ENCODE results near the gene NMT1.
A peak's percentile ranks its signal among the peaks of the same experiment; 100 is the strongest.

The NMT1 gene

DNA sequence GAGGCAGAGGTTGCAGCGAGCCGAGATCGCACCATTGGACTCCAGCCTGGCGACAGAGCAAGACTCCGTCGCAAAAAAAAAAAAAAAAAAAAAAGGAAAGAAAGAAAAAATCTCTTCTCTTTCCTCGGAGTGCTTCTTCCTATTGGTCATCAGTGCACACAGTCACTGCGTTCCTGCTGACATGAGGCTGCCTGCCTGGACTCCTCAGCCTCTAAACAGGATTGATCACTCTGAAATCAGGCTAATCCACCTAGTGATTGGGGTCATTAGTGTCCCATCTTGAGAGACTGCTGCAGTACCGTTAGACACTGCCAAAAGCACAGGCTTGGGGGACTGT lies 40.4 kb downstream of the NMT1 start:
- DNase-seq: peak in 1 of 10 donors; percentile 40
- intact Hi-C loops (cut with DNase I): no loop called here

- peak in 1 of 10 donors; percentile 80 for DNase-seq
These were observed 41.0 kb downstream of the NMT1 start for GRCh38 chr17:45101883-45102811.

GRCh38 chr17:45102856-45103255 lies 41.7 kb downstream of the NMT1 start:
- intact Hi-C loops (cut with DNase I): no loop called here

More at GRCh38 chr17:45101883-45102811, 41.0 kb downstream of the NMT1 start:
- intact Hi-C loops (cut with DNase I): no loop called here

DNA sequence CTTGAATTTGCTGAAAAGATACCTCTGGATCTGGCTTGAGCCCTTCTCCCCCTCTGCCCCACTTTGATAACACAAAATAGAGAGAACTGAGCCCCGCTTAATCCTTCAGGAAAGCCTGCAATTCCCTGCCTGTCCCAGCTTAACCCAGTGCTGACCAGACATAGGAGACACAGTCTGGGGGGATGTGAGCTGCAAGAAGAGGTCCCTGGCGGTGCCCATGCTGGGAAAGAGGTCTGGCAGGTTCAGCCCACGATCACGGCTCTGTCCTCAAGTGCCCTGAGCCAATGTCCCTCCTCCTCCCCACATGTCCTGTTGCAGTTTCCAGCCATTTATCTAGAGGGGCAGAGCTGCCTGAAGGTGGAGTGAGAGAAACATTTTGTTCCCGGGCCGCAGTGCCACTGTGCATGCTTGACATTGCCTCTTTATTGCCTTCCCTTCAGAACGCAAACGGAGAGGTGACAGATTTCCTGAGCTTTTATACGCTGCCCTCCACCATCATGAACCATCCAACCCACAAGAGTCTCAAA lies 42.2 kb downstream of the NMT1 start:
- DNase-seq: no peak
- intact Hi-C loops (cut with DNase I): no loop called here

More at GRCh38 chr17:45102856-45103255, 41.7 kb downstream of the NMT1 start:
- DNase-seq: no peak

DNA sequence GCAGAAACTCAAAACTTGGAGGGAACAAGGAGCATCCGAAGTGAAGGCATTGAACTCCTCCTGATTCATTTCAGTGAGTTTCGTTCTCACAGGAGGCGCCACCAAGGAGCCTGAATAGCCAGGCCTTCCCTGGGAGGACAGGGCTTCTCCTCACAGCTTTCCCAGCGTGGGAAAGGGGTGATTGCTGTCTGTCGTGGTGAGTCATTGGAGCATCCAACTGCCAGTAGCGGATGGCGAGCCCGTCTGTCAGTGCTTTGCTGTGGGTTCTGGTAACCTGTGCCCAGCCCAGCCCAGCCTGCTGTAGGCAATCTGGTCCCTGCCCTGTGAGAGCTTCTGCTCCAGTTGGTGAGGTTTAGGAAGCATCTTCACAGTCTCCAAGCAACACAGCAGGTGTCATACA lies 42.9 kb downstream of the NMT1 start:
- peak in 3 of 10 donors; percentile 9 to 92 (median 55) for DNase-seq
- intact Hi-C loops (cut with DNase I): no loop called here

- intact Hi-C loops (cut with DNase I): no loop called here
- DNase-seq: peak in 1 of 10 donors; percentile 70
These were observed 43.4 kb downstream of the NMT1 start for GRCh38 chr17:45104497-45104896.

GRCh38 chr17:45104907-45105624 lies 43.9 kb downstream of the NMT1 start:
- DNase-seq: no peak
- intact Hi-C loops (cut with DNase I): no loop called here

GRCh38 chr17:45106096-45106495 lies 45.0 kb downstream of the NMT1 start:
- intact Hi-C loops (cut with DNase I): no loop called here
- DNase-seq: no peak

- DNase-seq: no peak
- intact Hi-C loops (cut with DNase I): no loop called here
These were observed 45.5 kb downstream of the NMT1 start for GRCh38 chr17:45106582-45106981.

GRCh38 chr17:45107293-45108010 lies 46.3 kb downstream of the NMT1 start:
- DNase-seq: no peak
- intact Hi-C loops (cut with DNase I): no loop called here

DNA sequence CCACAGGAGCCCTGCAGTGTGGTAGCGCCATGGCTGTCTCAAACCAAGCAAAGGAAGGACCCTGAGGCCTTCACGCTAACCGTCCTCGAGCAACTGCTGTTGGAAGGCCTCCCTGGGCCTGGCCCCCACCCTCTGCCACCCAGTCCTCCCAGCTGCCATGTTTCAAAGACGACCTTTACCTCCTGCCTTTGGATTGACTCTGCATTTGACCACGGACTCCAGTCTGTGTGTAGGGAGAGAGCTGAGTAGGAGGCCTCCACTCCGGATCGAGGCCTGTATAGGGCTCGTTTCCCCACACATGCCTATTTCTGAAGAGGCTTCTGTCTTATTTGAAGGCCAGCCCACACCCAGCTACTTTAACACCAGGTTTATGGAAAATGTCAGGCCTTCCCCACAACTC lies 46.9 kb downstream of the NMT1 start:
- intact Hi-C loops (cut with DNase I): no loop called here
- no peak for DNase-seq

DNA sequence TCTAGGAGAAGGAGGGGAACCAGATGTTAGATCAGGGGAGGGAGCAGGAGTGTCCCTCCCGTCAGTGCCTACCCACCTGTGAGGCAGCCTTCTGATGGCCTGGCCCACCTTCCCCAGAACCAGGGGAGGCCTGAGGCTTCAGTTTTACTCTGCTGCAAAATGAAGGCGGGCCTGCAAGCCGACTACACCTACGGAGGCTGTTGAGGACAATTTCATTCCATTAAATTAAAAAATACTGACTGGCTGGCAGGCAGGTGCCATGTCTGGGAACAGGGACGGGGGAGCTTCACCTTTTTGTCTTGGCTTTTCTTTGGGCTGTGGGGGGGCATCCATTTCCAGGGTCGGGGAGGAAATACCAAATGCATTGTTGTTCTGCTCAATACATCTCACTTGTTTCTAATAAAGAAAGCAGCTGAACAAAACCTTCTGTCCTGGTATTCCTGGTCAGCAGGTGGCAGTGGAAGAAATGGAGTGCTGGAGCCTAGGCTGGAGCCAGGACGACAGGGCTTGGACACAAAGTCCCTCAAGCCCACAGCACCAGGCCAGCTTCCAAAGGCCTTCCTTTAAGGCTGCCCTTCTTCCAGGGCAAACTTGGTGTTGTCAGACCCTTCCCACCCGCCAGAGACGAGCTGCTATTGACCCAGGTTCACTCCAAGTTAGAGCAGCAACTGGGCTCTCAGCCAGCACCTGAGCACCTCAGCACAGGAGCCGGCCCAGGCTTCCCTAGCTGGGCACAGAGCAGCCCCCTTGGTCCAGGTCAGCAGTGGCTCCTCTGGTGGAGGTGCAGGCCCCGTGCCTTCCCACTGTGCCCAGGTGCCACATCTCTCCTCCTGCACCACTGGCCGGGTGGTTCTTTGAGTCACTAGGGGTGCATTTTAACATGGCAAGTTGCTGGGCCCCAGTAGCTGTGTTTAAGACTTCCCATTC lies 47.7 kb downstream of the NMT1 start:
- intact Hi-C loops (cut with DNase I): no loop called here
- DNase-seq: no peak

DNA sequence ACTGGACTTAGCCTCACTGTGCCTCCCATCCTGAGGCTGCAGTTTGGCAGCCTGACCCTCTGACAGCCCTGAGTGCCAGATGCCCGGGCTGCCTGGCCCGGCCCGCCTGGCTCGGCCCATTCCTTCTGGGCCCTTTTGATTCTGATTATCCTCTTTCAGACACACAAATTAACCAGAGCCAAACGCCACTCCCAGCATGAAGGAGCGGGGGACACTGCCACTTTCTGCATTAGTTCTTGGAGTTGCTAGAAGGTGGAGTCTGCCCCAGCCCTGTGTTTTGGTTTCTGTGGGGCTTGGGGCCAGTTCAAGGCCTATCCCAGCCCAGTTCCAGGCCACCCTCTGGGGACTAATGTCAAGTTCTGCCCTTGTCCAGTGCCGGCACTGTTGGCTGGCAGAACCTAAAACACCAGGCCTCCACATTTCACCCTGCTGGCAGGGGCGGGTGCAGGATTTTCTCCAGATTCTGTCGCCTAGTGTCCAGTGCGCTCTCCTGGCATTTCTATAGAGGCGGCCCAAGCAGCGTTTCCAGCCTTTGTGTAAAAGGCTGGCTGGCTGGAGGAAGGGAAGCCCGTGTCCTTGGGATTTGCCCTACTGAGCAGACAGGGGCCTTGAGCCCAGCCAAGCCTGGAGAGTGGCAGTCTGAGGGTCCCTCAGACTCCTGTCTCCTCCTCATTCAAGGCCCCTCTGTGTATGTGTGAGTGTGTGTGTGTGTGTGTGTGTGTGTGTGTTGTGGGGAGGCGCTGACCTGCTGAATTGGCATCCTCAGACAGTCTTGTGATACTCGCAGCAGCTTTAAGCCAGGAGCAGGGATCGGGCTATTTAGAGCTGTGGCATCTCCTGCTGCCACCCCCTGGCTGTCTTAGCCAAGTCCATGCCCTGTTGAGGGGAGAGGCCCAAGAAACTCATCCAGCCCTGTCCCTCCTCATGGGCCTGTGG lies 49.8 kb downstream of the NMT1 start:
- intact Hi-C loops (cut with DNase I): no loop called here
- peak in 7 of 10 donors; percentile 26 to 90 (median 51) for DNase-seq

- intact Hi-C loops (cut with DNase I): no loop called here
These were observed 50.7 kb downstream of the NMT1 start for GRCh38 chr17:45111850-45112249.

GRCh38 chr17:45112559-45113423 lies 51.7 kb downstream of the NMT1 start:
- intact Hi-C loops (cut with DNase I): no loop called here

More at GRCh38 chr17:45111850-45112249, 50.7 kb downstream of the NMT1 start:
- DNase-seq: no peak

GRCh38 chr17:45113424-45113754 lies 52.3 kb downstream of the NMT1 start:
- intact Hi-C loops (cut with DNase I): no loop called here

More at GRCh38 chr17:45112559-45113423, 51.7 kb downstream of the NMT1 start:
- no peak for DNase-seq

GRCh38 chr17:45114117-45114932 lies 53.2 kb downstream of the NMT1 start:
- DNase-seq: no peak
- intact Hi-C loops (cut with DNase I): no loop called here

More at GRCh38 chr17:45113424-45113754, 52.3 kb downstream of the NMT1 start:
- DNase-seq: no peak

Data from posterior cingulate gyrus (tissue), 11 donors.